Neural cell (in vitro differentiated cells): ENCODE measurements around the gene BTBD9. TPM values are rescaled to one million over a fixed set of nuclear protein-coding genes. Genes with fewer than 3 reads are reported as not detected.
"Not testable (repeated sequence)": the region's sequence is repeated elsewhere in the genome, so short reads cannot be mapped to it uniquely, and the experiment has no call there.

Experiments
- H2AFZ ChIP-seq: fragments of 200-600, 300-800 bp; sonication (generic), shearing (Covaris generic); 2 replicates; pipeline ENCODE4 v1.6.0; 2014; ENCODE audit warnings: low read depth, mild to moderate bottlenecking, antibody characterized with exemption, low read length, moderate library complexity
- H3F3A ChIP-seq: fragments of 200-600 bp; shearing (Covaris generic); 2 replicates; pipeline ENCODE4 v1.6.1; 2016; ENCODE audit warnings: mild to moderate bottlenecking, moderate library complexity, mixed read lengths, antibody characterized with exemption, low read length; ENCODE audit not compliant: insufficient read depth, poor library complexity, severe bottlenecking
- H3K27ac ChIP-seq: fragments of 200-600, 300-800 bp; sonication (generic), shearing (Covaris generic); 2 replicates; pipeline ENCODE4 v1.5.1; 2014; ENCODE audit warnings: mild to moderate bottlenecking, low read length, moderate library complexity
- H3K27me3 ChIP-seq: fragments of 300-800, 200-600 bp; sonication (generic), shearing (Covaris generic); 2 replicates; pipeline ENCODE4 v1.6.0; 2014; ENCODE audit warnings: mild to moderate bottlenecking, low read depth, low read length, moderate library complexity; ENCODE audit not compliant: insufficient read depth
- H3K36me3 ChIP-seq: fragments of 300-800, 200-600 bp; sonication (generic), shearing (Covaris generic); 2 replicates; pipeline ENCODE4 v1.5.1; 2014; ENCODE audit warnings: mild to moderate bottlenecking, antibody characterized with exemption, low read length, moderate library complexity; ENCODE audit not compliant: insufficient read depth
- H3K4me2 ChIP-seq: fragments of 300-800, 200-600 bp; sonication (generic), shearing (Covaris generic); 2 replicates; pipeline ENCODE4 v1.6.0; 2014; ENCODE audit warnings: mild to moderate bottlenecking, low read length
- H3K4me3 ChIP-seq: fragments of 300-800, 200-600 bp; sonication (generic), shearing (Covaris generic); 2 replicates; pipeline ENCODE4 v1.5.1; 2014; ENCODE audit warnings: mild to moderate bottlenecking, low read length, moderate library complexity
- H3K79me2 ChIP-seq: fragments of 200-600 bp; shearing (Covaris generic); replicated peaks from 2 replicates; pipeline ENCODE4 v1.6.0; 2014; ENCODE audit warnings: mild to moderate bottlenecking, low read length, moderate library complexity; ENCODE audit not compliant: insufficient read depth
- H3K9ac ChIP-seq: fragments of 300-800, 200-600 bp; sonication (generic), shearing (Covaris generic); 2 replicates; pipeline ENCODE4 v1.6.1; 2016; ENCODE audit warnings: mild to moderate bottlenecking, low read length, mixed read lengths
- H3K9me2 ChIP-seq: fragments of 200-600 bp; shearing (Covaris generic); 2 replicates; pipeline ENCODE4 v1.6.1; 2016; ENCODE audit warnings: mild to moderate bottlenecking, low read length, mixed read lengths; ENCODE audit not compliant: insufficient read depth
- H3K9me3 ChIP-seq: fragments of 200-600, 300-800 bp; sonication (generic), shearing (Covaris generic); 2 replicates; pipeline ENCODE4 v1.6.1; 2016; ENCODE audit warnings: mild to moderate bottlenecking, mixed run types, low read length, moderate library complexity, mixed read lengths
- H4K20me1 ChIP-seq: fragments of 200-600 bp; shearing (Covaris generic); 2 replicates; pipeline ENCODE4 v1.6.1; 2016; ENCODE audit warnings: mild to moderate bottlenecking, mixed run types; ENCODE audit not compliant: insufficient read depth
- EP300 ChIP-seq: fragments of 450-650 bp; conservative IDR thresholded peaks from 2 replicates; pipeline ENCODE4 v1.6.1; 2014; ENCODE audit warnings: antibody characterized with exemption, mild to moderate bottlenecking, moderate library complexity; ENCODE audit not compliant: poor library complexity, severe bottlenecking
- EZH2 ChIP-seq: fragments of 200-600, 300-800 bp; shearing (Covaris generic), sonication (generic); IDR thresholded peaks from 2 replicates; pipeline ENCODE4 v1.6.1; 2014; ENCODE audit warnings: antibody characterized with exemption, low read length, borderline replicate concordance, mild to moderate bottlenecking; ENCODE audit not compliant: insufficient read depth, poor library complexity, severe bottlenecking
- MXI1 ChIP-seq: fragments of 450-650 bp; conservative IDR thresholded peaks from 2 replicates; pipeline ENCODE4 v1.6.1; 2014; ENCODE audit warnings: antibody characterized with exemption, mild to moderate bottlenecking; ENCODE audit not compliant: poor library complexity, severe bottlenecking
- POLR2AphosphoS5 ChIP-seq: IDR thresholded peaks from 2 replicates; pipeline ENCODE4 v1.6.1; 2012
- RAD21 ChIP-seq: fragments of 450-650 bp; conservative IDR thresholded peaks from 2 replicates; pipeline ENCODE4 v1.6.1; 2014; ENCODE audit warnings: antibody characterized with exemption, mild to moderate bottlenecking, moderate library complexity
- SMC3 ChIP-seq: fragments of 450-650 bp; conservative IDR thresholded peaks from 2 replicates; pipeline ENCODE4 v1.6.1; 2014; ENCODE audit warnings: antibody characterized with exemption, mild to moderate bottlenecking, moderate library complexity; ENCODE audit not compliant: poor library complexity
- TAF1 ChIP-seq: IDR thresholded peaks from 2 replicates; pipeline ENCODE4 v1.6.1; 2012; ENCODE audit warnings: low read depth
- polyA plus RNA-seq: library from polyadenylated mRNA; depleted of rRNA; stranded (reverse); fragments of >200 nt; gene quantifications from 2 replicates; pipeline ENCODE4 v1.2.3, GENCODE V29; 2014
- TF ChIP-seq, protein P1 (sequence below): IDR thresholded peaks from 2 replicates; pipeline ENCODE4 v1.6.1; 2012; ENCODE audit warnings: borderline replicate concordance
- TF ChIP-seq, protein P2 (sequence below): fragments of 450-650 bp; IDR thresholded peaks from 2 replicates; pipeline ENCODE4 v1.5.1; 2014; ENCODE audit warnings: antibody characterized with exemption, mild to moderate bottlenecking, moderate library complexity; ENCODE audit not compliant: poor library complexity, severe bottlenecking

Gene BTBD9
- polyA plus RNA-seq, 1 donor from 2014 or later, result 6.2 TPM

DNA sequence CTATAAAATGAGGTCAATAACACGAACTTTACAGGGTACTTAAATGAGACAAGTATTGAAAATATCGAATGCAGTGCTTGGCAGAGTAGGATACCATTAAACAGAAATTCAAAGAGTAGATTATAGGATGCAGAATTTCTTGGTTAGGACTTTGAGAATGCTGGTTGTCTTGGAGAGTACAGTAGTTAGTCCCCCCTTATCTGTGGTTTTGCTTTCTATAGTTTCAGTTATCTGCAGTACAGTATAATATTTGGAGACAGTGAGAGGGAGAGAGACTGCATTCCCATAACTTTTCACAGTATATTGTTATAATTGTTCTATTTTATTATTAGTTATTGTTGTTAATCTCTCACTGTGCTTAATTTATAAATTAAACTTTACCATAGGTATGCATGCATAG, 290.5 kb downstream of the BTBD9 start:
- Histone ChIP-seq H3K9ac (no peak overlapping the region), H3K9me3 (no peaks in the 10 kb centered on the region), H3K27ac (no peak overlapping the region), H3K4me3 (no peak overlapping the region), H3F3A (no peaks in the 10 kb centered on the region), H3K36me3 (no peaks in the 10 kb centered on the region), H3K79me2 (no peaks in the 10 kb centered on the region), H3K9me2 (no peaks in the 10 kb centered on the region), H3K27me3 (no peaks in the 10 kb centered on the region), H3K4me2 (no peak overlapping the region), H2AFZ (no peak overlapping the region), H4K20me1 (no peaks in the 10 kb centered on the region)
- no peak for TF ChIP-seq EZH2
- TF ChIP-seq RAD21, result no peak
- TF ChIP-seq EP300, result no peak
- no peak for TF ChIP-seq TAF1
- TF ChIP-seq SMC3, result no peak
- TF ChIP-seq, protein P1, sequence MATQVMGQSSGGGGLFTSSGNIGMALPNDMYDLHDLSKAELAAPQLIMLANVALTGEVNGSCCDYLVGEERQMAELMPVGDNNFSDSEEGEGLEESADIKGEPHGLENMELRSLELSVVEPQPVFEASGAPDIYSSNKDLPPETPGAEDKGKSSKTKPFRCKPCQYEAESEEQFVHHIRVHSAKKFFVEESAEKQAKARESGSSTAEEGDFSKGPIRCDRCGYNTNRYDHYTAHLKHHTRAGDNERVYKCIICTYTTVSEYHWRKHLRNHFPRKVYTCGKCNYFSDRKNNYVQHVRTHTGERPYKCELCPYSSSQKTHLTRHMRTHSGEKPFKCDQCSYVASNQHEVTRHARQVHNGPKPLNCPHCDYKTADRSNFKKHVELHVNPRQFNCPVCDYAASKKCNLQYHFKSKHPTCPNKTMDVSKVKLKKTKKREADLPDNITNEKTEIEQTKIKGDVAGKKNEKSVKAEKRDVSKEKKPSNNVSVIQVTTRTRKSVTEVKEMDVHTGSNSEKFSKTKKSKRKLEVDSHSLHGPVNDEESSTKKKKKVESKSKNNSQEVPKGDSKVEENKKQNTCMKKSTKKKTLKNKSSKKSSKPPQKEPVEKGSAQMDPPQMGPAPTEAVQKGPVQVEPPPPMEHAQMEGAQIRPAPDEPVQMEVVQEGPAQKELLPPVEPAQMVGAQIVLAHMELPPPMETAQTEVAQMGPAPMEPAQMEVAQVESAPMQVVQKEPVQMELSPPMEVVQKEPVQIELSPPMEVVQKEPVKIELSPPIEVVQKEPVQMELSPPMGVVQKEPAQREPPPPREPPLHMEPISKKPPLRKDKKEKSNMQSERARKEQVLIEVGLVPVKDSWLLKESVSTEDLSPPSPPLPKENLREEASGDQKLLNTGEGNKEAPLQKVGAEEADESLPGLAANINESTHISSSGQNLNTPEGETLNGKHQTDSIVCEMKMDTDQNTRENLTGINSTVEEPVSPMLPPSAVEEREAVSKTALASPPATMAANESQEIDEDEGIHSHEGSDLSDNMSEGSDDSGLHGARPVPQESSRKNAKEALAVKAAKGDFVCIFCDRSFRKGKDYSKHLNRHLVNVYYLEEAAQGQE, result no peak
- TF ChIP-seq MXI1, result no peak
- TF ChIP-seq, protein P2, sequence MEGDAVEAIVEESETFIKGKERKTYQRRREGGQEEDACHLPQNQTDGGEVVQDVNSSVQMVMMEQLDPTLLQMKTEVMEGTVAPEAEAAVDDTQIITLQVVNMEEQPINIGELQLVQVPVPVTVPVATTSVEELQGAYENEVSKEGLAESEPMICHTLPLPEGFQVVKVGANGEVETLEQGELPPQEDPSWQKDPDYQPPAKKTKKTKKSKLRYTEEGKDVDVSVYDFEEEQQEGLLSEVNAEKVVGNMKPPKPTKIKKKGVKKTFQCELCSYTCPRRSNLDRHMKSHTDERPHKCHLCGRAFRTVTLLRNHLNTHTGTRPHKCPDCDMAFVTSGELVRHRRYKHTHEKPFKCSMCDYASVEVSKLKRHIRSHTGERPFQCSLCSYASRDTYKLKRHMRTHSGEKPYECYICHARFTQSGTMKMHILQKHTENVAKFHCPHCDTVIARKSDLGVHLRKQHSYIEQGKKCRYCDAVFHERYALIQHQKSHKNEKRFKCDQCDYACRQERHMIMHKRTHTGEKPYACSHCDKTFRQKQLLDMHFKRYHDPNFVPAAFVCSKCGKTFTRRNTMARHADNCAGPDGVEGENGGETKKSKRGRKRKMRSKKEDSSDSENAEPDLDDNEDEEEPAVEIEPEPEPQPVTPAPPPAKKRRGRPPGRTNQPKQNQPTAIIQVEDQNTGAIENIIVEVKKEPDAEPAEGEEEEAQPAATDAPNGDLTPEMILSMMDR, result no peak
- TF ChIP-seq POLR2AphosphoS5, result no peak

DNA sequence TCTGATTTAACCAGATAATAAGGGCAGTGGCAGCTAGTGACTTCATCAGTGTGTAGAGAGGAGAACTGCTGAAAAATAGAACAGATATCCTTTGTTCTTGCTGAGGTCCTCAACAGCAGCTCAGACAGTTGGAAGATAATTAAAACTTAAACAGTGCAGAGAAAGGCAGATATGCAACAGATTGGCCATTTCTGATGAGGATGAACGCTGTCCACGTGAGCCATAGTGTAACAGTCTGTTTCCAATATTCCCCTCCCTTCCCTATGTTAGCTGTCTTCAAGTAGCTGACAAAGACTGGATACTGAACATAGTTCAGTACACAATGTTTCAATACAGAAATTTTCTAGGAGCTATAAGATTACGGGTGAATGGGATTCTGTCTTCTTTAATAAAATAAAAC, 291.4 kb downstream of the BTBD9 start:
- Histone ChIP-seq H3K27ac (no peak overlapping the region), H3K27me3 (no peaks in the 10 kb centered on the region), H2AFZ (no peak overlapping the region), H3F3A (no peaks in the 10 kb centered on the region), H3K9me2 (no peaks in the 10 kb centered on the region), H3K9me3 (no peaks in the 10 kb centered on the region), H3K9ac (no peak overlapping the region), H4K20me1 (no peaks in the 10 kb centered on the region), H3K79me2 (no peaks in the 10 kb centered on the region), H3K36me3 (no peaks in the 10 kb centered on the region), H3K4me3 (no peak overlapping the region), H3K4me2 (no peak overlapping the region)
- no peak for TF ChIP-seq SMC3
- TF ChIP-seq EP300, result no peak
- no peak for TF ChIP-seq RAD21
- TF ChIP-seq MXI1, result no peak
- no peak for TF ChIP-seq EZH2
- TF ChIP-seq, protein P1, result no peak
- TF ChIP-seq TAF1, result no peak
- no peak for TF ChIP-seq POLR2AphosphoS5
- TF ChIP-seq, protein P2, result no peak

DNA sequence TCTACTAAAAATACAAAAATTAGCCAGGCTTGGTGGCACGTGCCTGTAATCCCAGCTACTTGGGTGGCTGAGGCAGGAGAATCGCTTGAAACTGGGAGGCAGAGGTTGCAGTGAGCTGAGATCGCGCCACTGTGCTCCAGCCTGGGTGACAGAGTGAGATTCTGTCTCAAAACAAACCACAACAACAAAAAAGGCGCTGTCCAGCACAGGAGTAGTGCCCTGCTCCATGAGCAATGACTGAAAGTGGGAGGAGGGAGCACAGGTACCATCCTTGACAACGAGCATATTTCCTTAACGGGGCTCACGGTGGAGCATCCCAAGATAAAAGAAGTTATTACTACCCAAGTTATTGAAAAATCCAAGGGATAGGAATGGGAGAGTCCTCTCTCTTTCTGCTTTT, 291.9 kb downstream of the BTBD9 start:
- H2AFZ ChIP-seq, H3K79me2 ChIP-seq, H3K27ac ChIP-seq, H3K36me3 ChIP-seq, H4K20me1 ChIP-seq, H3K4me3 ChIP-seq, H3F3A ChIP-seq, H3K27me3 ChIP-seq, H3K9ac ChIP-seq, H3K9me2 ChIP-seq, H3K9me3 ChIP-seq, H3K4me2 ChIP-seq: not testable (repeated sequence)
